OCI-M2 (cell line): ENCODE measurements around the gene MMD.
"Not testable (repeated sequence)": the region's sequence is repeated elsewhere in the genome, so short reads cannot be mapped to it uniquely, and the experiment has no call there.

Experiments
- DNase-seq: peaks from one replicate; lab custom pipeline; 2025; ENCODE audit not compliant: unreplicated experiment; lab: John Stamatoyannopoulos, UW

MMD gene

DNA sequence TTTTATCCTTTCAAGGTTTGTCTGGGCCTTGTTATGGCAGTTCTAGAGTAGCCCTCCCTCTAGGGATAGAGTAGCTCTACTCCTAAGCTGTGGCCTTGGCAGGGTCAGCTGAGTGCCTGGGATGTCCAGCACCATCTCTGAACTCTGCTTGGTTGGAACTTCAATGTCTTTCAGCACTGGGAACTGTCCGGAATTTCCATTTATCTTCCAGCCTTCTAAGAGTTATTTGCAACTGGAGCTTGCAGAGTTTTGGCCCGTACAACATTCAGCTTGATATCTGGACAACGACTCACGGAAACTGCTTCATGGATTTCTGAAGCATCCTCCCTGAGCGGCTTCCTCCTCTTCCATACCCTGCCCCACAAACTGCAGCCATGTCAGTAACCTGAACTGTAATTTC lies 22.9 kb downstream of the MMD start:
- DNase-seq = no peak

DNA sequence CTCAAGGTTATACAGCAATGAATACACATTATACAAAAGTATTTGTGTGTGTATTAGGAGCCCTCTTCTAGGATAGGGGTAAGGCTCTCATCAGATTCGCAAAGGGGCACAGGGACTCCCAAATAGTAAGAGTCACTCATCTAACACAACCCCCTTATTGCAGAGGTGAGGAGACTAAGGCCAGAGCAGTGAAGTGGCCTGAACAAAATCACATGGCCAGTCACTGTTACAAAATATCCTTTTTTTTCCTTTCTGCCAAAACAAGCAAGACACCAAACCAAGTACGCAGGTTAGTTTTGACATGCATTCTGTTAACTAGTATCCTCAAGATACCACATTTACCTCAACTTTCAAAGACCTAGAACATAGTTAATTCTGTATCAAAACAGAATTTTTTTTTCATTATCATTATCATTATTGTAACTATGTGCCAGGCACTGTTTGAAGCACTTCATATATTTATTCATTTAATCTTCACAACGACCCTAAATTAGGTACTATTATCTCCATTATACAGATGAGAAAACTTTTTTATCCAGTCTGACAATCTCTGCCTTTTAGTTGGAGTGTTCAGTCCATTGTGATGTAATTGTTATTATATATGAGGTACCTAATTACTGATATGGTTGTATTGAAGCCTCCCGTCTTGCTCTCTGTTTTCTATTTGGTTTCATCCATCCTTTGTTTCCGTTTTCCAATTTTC lies 25.7 kb downstream of the MMD start:
- DNase-seq = no peak

DNA sequence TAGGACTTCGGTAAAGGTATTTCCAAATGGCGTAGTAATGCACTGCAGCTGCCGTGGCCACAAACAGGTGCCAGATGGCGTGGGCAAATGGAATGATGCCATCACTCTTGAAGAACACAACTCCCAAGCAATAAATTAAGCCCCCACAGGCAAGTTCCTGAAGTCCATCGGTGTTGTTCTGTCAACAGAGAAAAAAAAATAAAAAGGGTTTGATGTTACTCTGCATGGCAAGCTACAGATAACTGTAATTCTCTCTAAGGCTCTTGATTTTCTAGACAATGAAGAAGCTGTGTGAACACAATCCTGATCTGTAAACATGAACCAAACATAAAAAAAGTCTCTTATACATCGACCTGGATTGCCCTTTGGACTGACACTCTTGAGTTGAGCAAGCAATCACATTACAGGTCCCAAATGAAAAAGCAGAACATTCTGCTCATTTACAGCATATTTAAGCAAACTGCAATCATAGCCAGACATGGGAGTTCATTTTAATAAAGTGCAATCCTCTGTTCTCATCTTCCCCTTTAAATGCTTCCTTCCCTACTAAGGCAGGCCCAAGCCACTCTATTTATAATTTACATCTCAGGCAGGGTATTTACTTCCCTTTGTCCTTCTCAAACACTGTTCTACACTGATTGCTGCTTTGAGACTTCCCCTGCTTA lies 27.1 kb downstream of the MMD start:
- DNase-seq = no peak

DNA sequence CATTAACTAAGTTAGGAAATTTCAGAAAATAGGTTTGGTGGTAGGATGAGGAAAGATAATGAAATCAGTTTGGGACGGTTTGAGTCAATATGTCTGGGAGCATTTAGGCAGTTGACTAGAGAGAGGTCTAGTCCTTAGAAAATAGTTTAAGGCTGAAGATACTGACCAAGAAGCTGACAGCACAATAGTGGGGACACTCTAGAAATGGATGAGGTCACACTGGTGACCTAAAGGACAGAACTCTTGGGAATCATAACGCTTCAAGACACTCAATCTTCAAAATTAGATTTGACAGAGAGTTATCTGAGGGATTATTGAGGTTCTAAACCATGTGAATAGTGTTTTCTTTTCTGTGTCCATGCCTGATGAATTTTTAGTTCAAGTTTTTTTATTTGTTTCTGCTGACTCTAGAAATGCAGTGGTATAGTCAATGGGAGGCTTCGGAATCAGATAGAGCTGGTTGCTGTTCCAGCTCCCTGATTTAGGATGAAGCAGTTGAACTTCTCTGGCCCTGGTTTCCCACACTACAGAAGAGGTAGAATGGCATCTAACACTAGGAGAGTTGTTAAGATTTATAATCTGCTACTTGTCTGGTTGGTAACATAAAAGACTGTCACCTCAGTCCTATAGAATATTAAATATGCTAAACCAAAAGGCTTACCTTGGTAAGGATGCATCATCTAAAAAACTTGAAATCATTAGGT lies 29.7 kb downstream of the MMD start:
- DNase-seq = no peak

DNA sequence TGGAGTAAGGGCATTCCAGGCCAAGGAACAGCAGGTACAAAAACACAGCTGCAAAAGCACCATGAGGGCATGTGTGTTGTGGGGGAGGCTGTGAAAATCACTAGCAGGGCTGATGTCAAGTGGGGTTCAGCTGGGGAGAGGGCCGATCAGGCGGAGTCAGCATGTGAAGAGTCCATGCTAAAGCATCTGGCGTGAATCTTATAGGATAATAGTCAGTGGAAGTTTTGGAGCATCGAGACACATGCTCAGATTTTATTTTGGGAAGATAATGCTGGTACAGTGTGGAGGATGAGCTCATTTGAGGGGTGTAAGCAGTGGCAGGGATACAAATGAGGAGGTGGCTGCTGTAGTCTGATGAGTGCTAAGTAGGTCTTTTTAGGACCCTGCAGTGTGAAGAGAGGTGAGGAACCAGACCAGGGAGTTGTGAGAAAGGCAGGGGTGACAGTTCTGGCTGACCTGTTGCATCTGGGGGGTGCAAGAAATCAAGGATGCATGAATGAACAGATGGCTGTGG lies 30.3 kb downstream of the MMD start:
- no peak for DNase-seq

DNA sequence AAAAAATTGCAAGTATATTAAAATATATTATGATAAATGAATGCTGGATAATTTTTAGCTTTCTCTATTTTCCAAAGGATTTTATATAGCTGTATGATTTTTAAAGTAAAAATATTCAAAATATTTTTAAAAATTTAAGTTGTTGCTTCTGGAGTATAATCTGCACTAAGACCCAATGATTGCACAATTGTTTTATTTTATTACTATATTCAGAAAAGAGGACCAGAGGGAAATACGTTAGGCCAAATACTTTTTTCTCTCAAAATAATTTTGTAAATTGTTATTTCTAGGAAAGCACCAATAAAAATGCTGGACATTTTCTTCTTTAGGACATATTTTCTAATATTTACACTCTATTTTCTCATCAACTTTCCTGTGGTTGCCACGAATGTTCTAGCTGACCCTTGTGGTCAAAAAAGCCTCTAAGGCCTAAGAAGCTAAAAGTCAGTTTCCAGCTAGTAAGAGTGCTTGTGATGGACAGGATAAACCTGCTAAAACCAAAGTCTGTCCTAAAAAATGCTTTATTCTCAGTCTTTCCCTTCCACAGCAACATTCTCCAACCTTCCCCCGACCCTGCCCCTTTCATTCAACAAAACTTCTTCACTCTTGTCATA lies 31.2 kb downstream of the MMD start:
- DNase-seq = no peak

DNA sequence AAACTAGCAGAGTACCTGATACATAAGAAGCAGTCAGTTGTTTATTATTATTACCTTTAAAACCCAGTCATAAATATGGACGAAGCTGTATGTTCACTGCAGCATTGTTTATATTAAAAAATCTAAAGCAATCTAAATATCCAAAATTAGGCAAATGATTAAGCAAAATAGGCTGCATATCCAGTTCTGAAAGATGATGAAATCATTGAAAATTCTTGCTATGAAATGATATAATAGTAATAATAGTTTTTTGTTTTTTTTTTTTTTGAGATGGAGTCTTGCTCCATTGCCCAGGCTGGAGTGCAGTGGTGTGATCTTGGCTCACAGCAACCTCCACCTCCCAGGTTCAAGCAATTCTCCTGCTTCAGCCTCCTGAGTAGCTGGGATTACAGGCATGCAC lies 31.9 kb downstream of the MMD start:
- DNase-seq = not testable (repeated sequence)

DNA sequence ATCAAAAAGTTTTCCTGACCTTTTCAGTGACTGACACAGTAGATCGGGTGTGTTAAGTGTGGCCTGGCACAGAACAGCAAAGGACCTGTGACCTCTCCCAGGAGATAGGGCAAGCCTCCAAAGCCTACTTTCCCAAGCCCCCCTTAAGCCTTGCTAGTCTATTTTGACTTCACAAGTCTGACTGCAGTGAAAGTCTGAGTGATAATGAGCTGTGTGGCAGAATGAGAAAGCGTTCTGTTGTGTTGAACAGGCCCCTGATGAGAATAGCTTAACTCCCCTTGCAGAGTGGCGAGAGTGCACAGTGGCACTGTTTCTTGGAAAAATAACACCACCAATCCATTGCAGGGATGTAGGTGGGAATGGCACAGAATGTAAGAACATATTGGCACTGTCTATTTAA lies 32.8 kb downstream of the MMD start:
- no peak for DNase-seq

DNA sequence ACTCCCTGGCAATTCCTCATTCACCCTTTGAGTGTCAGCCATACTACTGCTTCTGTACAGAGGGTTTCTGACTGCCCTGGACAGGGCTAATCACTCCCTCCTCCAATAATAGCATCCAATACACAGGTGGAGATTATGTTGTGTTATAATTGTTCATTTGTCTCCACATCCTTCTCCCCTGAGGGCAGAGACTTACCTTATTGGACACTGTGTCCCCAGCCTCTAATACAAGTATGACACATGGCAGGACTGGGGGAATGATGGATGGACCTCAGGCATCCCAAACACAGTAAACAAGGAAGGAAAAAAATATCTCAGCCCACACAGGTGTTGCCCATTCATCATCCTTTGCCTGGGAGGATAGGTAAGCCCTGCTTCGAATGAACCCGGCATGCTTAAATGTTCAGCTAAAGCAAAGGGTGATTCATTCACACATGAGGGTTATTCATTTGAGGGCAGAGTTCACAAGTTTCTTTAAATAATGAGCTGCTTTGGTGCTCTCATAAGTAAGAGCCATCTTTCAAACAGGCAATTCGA lies 34.8 kb downstream of the MMD start:
- DNase-seq = no peak

DNA sequence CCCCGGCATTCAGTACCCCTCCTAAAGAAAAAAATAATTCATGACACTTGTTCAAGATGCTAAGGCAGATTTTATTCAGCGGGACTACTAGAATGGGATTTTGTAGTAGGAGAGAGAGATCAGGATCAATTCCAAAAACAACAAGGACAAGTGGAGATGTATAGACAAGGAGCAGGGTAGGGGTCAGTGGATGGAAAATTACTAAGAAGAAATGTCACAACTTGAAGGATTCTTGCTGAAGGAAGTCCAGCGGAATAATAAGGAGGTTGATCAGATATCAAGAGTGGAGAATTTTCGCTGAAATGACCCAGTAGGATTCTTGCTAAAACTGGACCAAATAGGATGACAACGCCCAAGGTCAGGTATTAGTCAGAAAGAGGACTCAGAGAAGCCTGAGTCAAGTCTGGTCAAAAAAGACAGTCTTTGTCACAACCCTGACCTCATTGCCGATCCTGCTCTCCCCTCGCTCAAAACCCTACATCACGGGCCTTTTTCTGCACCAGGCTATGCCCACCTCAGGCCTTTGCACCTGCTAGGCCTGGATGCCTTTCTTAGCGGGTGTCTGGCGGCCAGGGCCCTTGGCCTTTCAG lies 36.9 kb downstream of the MMD start:
- no peak for DNase-seq

DNA sequence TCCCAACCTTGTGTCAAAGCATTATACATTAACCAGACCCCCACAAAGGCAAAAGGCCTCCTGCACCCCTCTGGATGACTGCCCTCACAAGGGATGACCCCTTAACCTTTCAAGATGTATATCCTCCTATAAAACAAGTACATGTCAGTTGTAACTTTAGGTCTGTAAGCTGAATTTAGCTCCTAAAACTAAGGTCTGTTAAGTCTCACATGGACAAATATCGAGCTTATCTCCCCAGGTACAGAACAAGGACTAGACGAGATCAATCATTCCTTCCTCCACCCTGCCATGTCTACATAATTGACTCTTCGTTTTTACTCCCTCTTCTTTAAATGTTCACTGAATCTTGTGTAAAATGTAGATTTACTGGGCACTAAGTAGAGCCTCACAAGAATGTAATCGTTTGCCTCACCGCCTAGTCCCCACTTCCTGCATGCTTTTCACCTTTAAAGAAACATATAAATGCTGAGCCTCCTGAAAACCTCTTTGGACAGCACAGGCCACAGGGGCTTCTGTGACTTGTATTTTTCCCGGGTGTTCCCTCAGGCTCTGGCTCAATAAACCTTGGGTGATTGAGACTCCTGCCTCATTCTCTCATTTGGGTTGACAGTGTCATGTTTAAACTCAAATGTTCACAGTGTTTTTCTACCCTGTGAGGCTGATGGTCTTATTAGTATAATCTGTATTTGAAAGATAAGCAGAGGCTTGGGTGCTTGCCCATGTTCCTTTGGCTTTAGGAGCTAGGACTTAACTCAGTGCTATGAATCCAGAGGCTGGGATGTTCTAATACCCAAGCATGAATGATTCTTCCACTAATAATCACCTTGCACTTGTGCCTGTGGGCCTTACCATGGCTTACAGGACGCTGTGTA lies 37.6 kb downstream of the MMD start:
- no peak for DNase-seq

DNA sequence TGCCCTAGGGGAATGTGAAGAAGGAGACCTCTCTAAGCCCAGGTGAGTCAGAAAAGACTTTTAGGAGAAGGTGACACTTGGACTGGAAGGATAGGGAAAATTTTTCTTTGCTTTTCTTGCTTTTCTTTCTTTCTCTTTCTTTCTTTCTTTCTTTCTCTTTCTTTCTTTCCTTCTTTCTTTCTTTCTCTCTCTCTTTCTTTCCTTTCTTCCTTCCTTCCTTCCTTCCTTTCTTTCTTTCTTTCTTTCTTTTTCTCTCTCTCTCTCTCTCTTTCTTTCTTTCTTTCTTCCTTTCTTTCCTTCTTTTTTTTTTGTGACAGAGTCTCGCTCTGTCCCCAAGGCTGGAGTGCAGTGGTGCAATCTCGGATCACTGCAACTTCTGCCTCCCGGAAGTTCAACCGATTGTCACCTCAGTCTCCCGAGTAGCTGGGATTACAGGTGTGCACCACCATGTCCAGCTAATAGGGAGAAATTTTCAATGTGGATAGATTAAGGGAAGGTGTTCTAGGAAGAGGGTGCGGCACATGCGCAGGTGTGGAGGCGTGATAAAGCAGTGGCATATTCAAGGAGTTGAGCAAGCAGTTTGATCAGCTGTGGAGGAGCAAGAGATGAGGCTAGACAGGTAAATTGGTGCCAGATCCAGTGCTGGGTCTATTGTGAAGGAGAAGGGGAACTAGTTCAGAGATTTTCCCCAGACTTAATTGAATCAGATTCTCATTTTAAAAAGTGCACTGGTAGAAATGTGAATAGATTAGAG lies 40.4 kb downstream of the MMD start:
- DNase-seq = no peak

DNA sequence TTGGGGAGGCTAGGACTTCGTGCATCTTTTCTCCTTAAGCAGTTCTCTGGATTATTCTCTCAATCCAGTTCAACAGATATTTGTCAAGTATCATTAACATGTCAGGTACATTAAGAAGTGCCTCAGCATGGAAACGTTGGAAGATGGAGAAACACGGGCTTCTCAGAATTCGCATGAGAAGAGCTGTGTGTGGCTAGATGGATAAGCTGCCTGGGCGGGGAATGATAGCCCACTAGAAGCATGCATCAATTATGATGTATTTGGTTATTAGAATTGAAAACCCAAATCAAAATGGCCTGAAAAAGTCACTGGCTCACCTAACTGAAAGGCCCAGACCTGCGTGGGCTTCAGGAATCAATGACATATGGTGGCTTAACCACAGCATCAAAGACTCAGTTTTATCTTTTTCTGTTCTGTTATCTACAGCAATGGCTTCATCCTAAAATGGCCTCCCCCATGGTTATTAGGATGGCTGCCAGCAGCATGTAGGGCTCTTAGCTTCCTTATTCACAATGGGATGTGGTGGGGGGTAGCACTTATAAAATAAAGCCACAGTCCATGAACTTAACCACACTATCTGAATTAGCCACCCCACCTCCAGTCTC lies 43.9 kb downstream of the MMD start:
- DNase-seq = no peak

DNA sequence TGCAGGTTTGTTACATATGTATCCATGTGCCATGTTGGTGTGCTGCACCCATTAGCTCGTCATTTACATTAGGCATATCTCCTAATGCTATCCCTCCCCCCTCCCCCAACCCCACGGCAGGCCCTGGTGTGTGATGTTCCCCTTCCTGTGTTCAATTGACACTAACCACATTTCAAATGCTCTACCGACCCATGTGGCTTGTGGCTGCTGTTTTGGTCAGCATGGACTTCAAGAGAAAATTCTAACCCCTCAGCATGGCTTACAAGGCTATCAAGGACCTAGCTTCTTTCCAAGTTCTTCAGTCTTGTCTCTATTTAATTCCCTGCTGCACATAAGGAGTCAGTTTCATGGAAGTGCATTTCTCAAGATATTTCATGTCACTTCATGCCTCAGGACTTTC lies 52.9 kb downstream of the MMD start:
- no peak for DNase-seq

DNA sequence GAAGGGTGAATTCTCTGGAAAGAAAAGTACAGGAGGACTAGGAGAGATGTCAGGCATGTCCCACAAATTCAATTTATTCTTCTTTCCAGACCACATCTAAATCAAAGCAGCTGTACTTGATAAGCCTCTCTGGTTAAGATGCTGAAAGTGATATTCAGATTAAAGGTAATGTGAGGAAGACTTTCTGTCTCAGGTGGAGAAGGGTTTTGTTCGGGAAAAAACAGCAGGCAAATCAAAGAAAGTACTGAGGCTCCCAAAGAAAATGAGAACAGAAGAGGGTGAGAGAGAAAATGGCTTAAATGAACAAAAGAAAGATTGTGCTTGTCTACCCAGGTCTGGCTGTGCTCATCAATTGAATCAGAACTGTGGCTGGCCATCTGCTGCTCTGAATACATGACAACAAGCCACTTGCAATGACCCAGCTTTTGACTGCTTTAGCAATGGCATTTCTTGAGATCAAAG lies 55.6 kb downstream of the MMD start:
- no peak for DNase-seq

DNA sequence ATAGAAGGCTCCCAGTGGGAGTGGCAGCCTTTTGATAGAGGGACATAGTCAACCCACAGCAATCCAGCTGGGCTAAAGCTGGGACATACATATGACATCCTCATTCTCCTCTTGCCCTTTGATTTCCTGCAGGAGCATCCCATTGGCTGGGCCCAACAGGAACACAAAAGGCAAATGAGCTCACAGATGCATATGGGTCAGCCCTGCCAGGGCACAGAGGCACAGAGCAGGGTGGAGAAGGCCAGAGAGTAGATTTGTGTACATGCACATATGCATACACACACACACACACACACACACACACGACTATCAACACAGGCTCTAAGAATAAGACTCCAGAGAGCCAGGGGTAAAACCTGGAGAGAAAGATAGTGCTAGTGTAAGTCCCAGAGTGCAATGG lies 58.6 kb downstream of the MMD start:
- DNase-seq = no peak

DNA sequence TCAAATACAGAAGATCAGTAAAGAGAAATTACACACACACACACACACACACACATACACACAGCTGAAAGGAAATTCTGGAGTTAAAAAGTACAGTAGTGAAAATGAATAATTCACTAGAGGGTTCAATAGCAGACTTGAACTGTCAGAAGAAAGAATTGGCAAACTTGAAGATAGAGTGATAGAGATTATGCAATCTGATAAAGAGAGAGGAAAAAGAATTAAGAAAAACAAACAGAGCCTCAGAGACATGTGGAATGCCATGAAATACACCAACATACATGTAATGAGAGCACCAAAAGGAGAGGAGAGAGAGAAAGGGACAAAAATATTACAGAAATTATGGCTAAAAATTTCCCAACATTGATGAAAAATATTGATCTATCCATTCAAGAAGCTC lies 60.7 kb downstream of the MMD start:
- no peak for DNase-seq

DNA sequence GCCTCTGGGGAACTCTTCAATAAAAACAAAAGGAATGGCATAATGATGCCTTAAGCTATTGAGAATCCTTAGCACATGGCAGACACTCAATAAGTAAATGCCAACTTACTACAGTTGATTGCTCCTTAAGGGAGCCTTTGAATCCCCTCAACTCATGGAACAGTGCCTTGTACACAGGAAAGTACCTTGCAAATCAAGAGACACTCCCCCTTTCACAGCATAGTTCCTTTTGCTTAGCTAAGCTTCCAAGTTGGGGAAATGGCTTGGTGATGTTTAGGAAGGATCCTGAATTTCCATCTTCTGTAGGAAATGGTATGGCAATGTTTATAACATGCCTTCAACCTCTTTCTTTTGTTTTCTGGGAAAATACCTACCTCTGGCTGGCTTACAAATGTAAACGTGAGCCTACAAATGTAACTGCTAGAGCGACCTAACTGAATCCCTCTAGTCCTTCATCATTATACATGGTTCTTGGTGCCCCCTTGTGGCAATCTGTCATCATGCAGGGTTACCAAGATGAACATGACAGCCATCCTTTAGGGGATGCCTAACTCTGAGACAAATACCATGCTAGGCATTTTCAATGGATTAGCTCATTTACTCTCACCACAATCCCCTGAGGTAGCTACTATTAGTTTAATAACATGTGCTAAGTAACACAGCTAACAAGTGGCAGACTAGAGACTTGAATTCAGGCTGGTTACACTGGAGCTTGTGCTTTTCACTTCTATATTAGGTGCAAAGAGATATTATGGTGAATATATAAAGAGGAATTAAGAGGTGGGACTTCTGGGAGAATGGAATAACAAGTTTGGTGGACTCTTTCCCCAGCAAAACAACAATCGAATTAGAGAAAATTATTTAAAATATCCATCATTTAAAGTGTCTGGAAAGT lies 65.0 kb downstream of the MMD start:
- no peak for DNase-seq
